ENCODE measurements around the gene PLAAT2. TPM values are rescaled to one million over a fixed set of nuclear protein-coding genes. Genes with fewer than 3 reads are reported as not detected.

The PLAAT2 gene
- total and polyA plus RNA-seq, 2 of the 13 experiments (the other 11 are each of a cell fraction or from before 2014, with no cell fraction given): 0.22 TPM; not detected in 1

DNA sequence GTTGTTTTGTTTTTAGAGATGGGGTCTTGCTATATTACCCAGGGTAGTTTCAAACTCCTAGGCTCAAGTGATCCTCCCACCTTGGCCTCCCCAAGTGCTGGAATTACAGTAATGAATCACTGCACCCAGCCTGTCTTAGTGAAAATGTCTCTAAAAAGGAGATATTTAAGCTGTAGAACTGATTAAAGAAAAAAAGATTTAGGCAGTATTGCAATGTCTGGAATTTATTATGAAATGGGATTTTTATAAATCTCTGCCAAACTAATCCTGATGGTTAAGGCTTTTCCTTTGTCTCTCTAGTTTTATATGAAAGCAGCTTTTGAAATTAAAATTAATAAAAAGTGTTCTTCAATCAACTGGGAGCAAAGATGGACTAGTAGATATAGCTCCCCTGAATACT, 49.0 kb upstream of the PLAAT2 start:
- no peak for FAIRE-seq
- in situ Hi-C loops (cut with HindIII; ENCODE audit: extremely low pct_ligation_motif_present, low pct_unique_long_range_greater_than_20kb): no loop called here

DNA sequence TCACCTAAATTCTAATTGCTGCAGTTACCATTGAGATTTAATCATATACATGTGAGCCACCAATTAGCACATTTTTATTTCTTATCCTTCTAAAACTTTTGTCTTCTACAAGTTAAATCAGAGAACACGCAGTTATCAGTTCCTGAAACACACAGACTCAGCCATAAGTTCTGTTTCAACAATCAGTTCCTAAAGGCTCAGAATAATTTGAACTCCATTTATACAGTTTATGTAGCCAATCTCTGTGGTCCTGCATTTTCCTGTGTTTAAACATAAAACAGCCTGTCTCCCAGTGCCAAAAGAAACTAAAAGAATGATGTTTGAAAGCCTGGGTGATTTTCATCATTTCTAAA, 48.2 kb upstream of the PLAAT2 start:
- no peaks in the 10 kb centered on the region for H3K79me2 ChIP-seq (ENCODE audit: insufficient read depth, low read length)
- TF ChIP-seq CBX1 (IDR thresholded peaks at IDR 0.05; ENCODE audit: low read depth): no peak
- no peak for TF ChIP-seq SMARCC2 (IDR thresholded peaks at IDR 0.05)
- TF ChIP-seq RXRB (CRISPR knock-in tag; IDR thresholded peaks at IDR 0.05; ENCODE audit: borderline replicate concordance): no peak
- TF ChIP-seq XRCC5 (optimal IDR thresholded peaks at IDR 0.05; ENCODE audit: low read length): no peak
- no peak for TF ChIP-seq ZNF367 (CRISPR knock-in tag; IDR thresholded peaks at IDR 0.05; ENCODE audit: borderline replicate concordance)
- no peak for TF ChIP-seq HCFC1 (IDR thresholded peaks at IDR 0.05; ENCODE audit: low read depth, low read length)
- no peak for TF ChIP-seq NFE2L2 (IDR thresholded peaks at IDR 0.05; ENCODE audit: low read length)
- no peak overlapping the region for H2AFZ ChIP-seq (ENCODE audit: low read length)
- no peaks in the 10 kb centered on the region for H3K27me3 ChIP-seq (ENCODE audit: control insufficient read depth in 1 of 2, insufficient read depth in 2 of 2, low read length in 2 of 2)
- POLR2A ChIA-PET: no interaction called here
- ATAC-seq: no peak
- intact Hi-C loops (cut with micrococcal nuclease; ENCODE audit: unreplicated experiment) (no loop called here), in situ Hi-C loops (cut with HindIII; ENCODE audit: extremely low pct_ligation_motif_present, low pct_unique_long_range_greater_than_20kb) (no loop called here)
- no peak for DNase-seq (ENCODE audit: low spot score)
- no peak overlapping the region for H3K27ac ChIP-seq (ENCODE audit: extremely low read length, insufficient read depth, low read length)
- H3K36me3 ChIP-seq (replicated peaks in 1 of 2; ENCODE audit: control insufficient read depth in 1 of 2, insufficient read depth in 2 of 2, low read length in 2 of 2): no peaks in the 10 kb centered on the region
- BruUV-seq (replicated peaks): no TSS peak
- FAIRE-seq: no peak
- no peak overlapping the region for H3K4me2 ChIP-seq (ENCODE audit: low read depth, low read length)
- 60% methylated on average over 1 of the region's 1 CpG for WGBS (ENCODE audit: low lambda C conversion rate)
- H3K4me3 ChIP-seq (replicated peaks in 1 of 3; ENCODE audit: insufficient read depth in 1 of 3, low read depth in 2 of 3, low read length in 3 of 3): no peak overlapping the region
- peaks cover 35% of the 10 kb centered on the region for H3K4me1 ChIP-seq (ENCODE audit: insufficient read depth, low read length)
- CTCF ChIA-PET (ENCODE audit: low intra/inter-chr PET ratio, low total read pairs): no interaction called here
- H4K20me1 ChIP-seq (ENCODE audit: insufficient read depth, low read length): no peaks in the 10 kb centered on the region
- H3K9ac ChIP-seq (ENCODE audit: insufficient read depth, low read depth, low read length): no peak overlapping the region
- H3K9me3 ChIP-seq (ENCODE audit: low read length): no peaks in the 10 kb centered on the region

More for the DNA sequence above, 49.0 kb upstream of the PLAAT2 start:
- Histone ChIP-seq H3K79me2 (ENCODE audit: insufficient read depth, low read length) (no peaks in the 10 kb centered on the region), H3K4me3 (replicated peaks in 1 of 3; ENCODE audit: insufficient read depth in 1 of 3, low read depth in 2 of 3, low read length in 3 of 3) (no peak overlapping the region), H4K20me1 (ENCODE audit: insufficient read depth, low read length) (no peaks in the 10 kb centered on the region), H2AFZ (ENCODE audit: low read length) (no peak overlapping the region), H3K9me3 (ENCODE audit: low read length) (no peaks in the 10 kb centered on the region), H3K9ac (ENCODE audit: insufficient read depth, low read depth, low read length) (no peak overlapping the region), H3K4me2 (ENCODE audit: low read depth, low read length) (no peak overlapping the region), H3K27me3 (ENCODE audit: control insufficient read depth in 1 of 2, insufficient read depth in 2 of 2, low read length in 2 of 2) (no peaks in the 10 kb centered on the region), H3K4me1 (ENCODE audit: insufficient read depth, low read length) (peaks cover 40% of the 10 kb centered on the region), H3K27ac (ENCODE audit: extremely low read length, insufficient read depth, low read length) (no peak overlapping the region), H3K36me3 (replicated peaks in 1 of 2; ENCODE audit: control insufficient read depth in 1 of 2, insufficient read depth in 2 of 2, low read length in 2 of 2) (no peaks in the 10 kb centered on the region)
- intact Hi-C loops (cut with micrococcal nuclease; ENCODE audit: unreplicated experiment): no loop called here
- ATAC-seq (no peak), DNase-seq (ENCODE audit: low spot score) (no peak)
- POLR2A ChIA-PET: no interaction called here
- no TSS peak for BruUV-seq (replicated peaks)
- TF ChIP-seq TCF12 (IDR thresholded peaks at IDR 0.05): no peak
- no peak for TF ChIP-seq TCF12 (CRISPR knock-in tag; IDR thresholded peaks at IDR 0.05)
- no peak for TF ChIP-seq CHD4 (IDR thresholded peaks at IDR 0.05; ENCODE audit: borderline replicate concordance, low read length)
- CTCF ChIA-PET (ENCODE audit: low intra/inter-chr PET ratio, low total read pairs): no interaction called here
